Stomach smooth muscle (tissue), 2 donors: Measurements from ENCODE around the gene SMURF2.
A peak's percentile ranks its signal among the peaks of the same experiment; 100 is the strongest.

Source experiments
- H3K27ac ChIP-seq: one replicate; pipeline ENCODE4 v1.7.0; 2013; ENCODE audit warnings: mild to moderate bottlenecking, low read length, inconsistent platforms
- H3K27me3 ChIP-seq, 2 donors: one replicate each; pipeline ENCODE4 v1.7.0; 2013; ENCODE audit warnings: low read length in 2 of 2; ENCODE audit not compliant: insufficient read depth in 2 of 2, control insufficient read depth in 1 of 2
- H3K36me3 ChIP-seq, 2 donors: one replicate each; pipeline ENCODE4 v1.7.0; 2013; ENCODE audit warnings: low read length in 2 of 2; ENCODE audit not compliant: control insufficient read depth in 2 of 2, insufficient read depth in 2 of 2
- H3K4me1 ChIP-seq: one replicate; pipeline ENCODE4 v1.7.0; 2013; ENCODE audit warnings: low read length; ENCODE audit not compliant: control insufficient read depth, insufficient read depth
- H3K4me3 ChIP-seq, 2 donors: one replicate each; pipeline ENCODE4 v1.7.0; 2013; ENCODE audit warnings: low read length in 2 of 2
- H3K9ac ChIP-seq, 2 donors: one replicate each; pipeline ENCODE4 v1.7.0; 2013; ENCODE audit warnings: low read length in 2 of 2, mild to moderate bottlenecking in 1 of 2
- H3K9me3 ChIP-seq, 2 donors: one replicate each; pipeline ENCODE4 v1.7.0; 2013; ENCODE audit warnings: low read length in 2 of 2; ENCODE audit not compliant: control insufficient read depth in 2 of 2
- donor health status: healthy.
- donor health status: Pancreatic carcinoma.

SMURF2 gene

GRCh38 chr17:64496786-64497564, 165.1 kb downstream of the SMURF2 start, which contains the start of gene POLG2:
Gene POLG2 (minus strand): TSS chr17:64497054. CDS start chr17:64496968, 86 bp downstream.
- Histone ChIP-seq H3K9me3 (no peaks in the 10 kb centered on the region), H3K27ac (peak within 1 kb of the TSS; percentile 71), H3K9ac (peak within 1 kb of the TSS; percentile 63 to 86), H3K4me3 (peak within 1 kb of the TSS; percentile 88), H3K4me1 (peaks cover 21% of the 10 kb centered on the region), H3K27me3 (no peaks in the 10 kb centered on the region), H3K36me3 (peaks cover 32 to 35% of the 10 kb centered on the region in 2 donors)

GRCh38 chr17:64496348-64496785, 165.7 kb downstream of the SMURF2 start:
- Histone ChIP-seq H3K36me3 (peaks cover 27 to 29% of the 10 kb centered on the region in 2 donors), H3K4me3 (peak overlapping the region; percentile 88), H3K9ac (peak overlapping the region; percentile 63 to 75), H3K27me3 (no peaks in the 10 kb centered on the region), H3K27ac (peak overlapping the region; percentile 71), H3K9me3 (no peaks in the 10 kb centered on the region), H3K4me1 (peaks cover 17% of the 10 kb centered on the region)
